Measurements from ENCODE around the gene B4GALNT3. TPM values are rescaled to one million over a fixed set of nuclear protein-coding genes. Genes with fewer than 3 reads are reported as not detected.
A peak's percentile ranks its signal among the peaks of the same experiment; 100 is the strongest.

Gene B4GALNT3
- total RNA-seq, 1 donor from 2014 or later = 8.2 TPM

DNA sequence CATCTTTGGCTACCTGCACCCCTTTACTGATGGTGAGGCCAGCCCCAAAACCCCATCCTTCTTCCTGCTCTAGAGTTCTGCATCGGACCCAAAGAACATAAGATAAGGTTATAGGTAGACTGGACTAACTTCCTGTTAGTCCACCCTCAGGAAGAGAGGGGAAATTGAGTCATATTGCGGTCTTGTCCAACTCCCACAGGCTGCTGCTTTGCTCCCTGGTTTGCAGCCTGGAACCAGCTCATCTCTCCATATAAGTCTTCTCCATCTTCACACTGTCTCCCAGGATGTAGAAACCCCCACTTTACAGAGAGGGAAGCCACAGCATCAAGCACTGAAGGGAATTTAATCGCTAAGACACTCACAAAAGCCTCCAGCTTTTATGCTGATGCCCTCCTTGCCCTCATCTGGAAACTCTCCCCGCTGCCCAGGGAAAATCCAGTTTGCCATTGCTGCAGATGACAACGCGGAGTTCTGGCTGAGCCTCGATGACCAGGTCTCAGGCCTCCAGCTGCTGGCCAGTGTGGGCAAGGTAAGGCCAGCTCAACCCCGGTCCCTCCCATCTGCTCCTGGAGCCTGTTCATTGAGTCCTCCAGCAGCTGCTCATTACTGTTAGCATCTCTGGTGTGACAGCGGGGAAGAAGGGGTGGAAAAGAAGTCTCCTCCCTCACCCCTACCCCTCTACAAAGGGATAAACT, 85.3 kb downstream of the B4GALNT3 start:
- H3K36me3 ChIP-seq (ENCODE audit: control insufficient read depth, insufficient read depth, low read length) = no peaks in the 10 kb centered on the region
- H3K4me3 ChIP-seq (ENCODE audit: low read depth, low read length) = no peak overlapping the region
- TF ChIP-seq, protein P1, sequence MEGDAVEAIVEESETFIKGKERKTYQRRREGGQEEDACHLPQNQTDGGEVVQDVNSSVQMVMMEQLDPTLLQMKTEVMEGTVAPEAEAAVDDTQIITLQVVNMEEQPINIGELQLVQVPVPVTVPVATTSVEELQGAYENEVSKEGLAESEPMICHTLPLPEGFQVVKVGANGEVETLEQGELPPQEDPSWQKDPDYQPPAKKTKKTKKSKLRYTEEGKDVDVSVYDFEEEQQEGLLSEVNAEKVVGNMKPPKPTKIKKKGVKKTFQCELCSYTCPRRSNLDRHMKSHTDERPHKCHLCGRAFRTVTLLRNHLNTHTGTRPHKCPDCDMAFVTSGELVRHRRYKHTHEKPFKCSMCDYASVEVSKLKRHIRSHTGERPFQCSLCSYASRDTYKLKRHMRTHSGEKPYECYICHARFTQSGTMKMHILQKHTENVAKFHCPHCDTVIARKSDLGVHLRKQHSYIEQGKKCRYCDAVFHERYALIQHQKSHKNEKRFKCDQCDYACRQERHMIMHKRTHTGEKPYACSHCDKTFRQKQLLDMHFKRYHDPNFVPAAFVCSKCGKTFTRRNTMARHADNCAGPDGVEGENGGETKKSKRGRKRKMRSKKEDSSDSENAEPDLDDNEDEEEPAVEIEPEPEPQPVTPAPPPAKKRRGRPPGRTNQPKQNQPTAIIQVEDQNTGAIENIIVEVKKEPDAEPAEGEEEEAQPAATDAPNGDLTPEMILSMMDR (IDR thresholded peaks at IDR 0.05; ENCODE audit: insufficient read depth, low read length, severe bottlenecking) = no peak
- FAIRE-seq (no peak), DNase-seq (ENCODE audit: low read depth) (no peak)
- peaks cover 5% of the 10 kb centered on the region for H3K27me3 ChIP-seq (ENCODE audit: control insufficient read depth, insufficient read depth, low read length)

DNA sequence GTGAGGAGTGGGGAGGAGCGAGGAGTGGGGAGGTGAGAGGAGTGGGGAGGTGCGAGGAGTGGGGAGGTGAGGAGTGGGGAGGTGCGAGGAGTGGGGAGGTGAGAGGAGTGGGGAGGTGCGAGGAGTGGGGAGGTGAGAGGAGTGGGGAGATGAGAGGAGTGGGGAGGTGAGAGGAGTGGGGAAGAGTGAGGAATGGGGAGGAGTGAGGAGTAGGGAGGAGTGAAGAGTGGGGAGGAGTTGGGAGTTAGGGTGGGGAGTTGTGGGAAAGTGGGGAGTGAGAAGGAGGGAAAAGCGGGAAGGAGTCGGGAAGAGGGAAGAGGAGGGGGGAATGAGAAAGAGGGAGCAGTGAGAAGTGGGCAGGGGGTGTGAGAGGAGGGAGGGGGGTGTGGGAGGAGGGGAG, 86.1 kb downstream of the B4GALNT3 start:
- H3K4me3 ChIP-seq (ENCODE audit: low read depth, low read length) = no peak overlapping the region
- TF ChIP-seq, protein P1 (IDR thresholded peaks at IDR 0.05; ENCODE audit: insufficient read depth, low read length, severe bottlenecking) = no peak
- no peak for DNase-seq (ENCODE audit: low read depth)
- H3K36me3 ChIP-seq (ENCODE audit: control insufficient read depth, insufficient read depth, low read length) = no peaks in the 10 kb centered on the region
- FAIRE-seq = no peak
- H3K27me3 ChIP-seq (ENCODE audit: control insufficient read depth, insufficient read depth, low read length) = peaks cover 5% of the 10 kb centered on the region

DNA sequence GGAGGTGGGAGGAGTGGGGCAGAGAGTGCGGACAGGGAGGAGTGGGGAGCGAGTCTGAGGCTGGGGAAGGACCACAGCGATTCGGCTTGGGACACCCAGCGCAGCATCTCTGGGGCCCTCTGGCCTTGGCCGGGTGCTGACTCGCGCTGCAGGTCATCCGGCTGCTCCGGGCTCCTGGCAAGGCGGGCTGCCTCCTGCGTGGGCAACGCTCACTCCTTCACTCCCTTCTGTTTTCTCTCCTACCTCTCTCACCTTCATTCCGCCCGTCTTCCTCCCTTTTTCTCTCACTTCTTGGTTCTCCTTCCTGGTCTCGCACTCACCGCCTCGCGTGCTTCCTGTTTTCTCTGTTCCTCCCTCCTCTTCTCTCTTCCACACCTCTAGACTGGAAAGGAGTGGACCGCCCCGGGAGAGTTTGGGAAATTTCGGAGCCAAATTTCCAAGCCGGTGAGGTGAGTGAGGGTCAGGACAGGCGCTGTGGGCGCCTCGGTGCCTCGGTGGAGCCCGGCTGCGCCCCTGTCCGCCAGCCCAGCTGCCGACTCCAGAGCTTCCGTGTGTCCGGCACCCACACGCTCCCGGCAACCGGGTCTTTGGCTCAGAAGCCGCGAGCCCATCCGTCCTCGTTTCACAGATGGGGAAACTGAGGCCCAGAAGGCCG, 86.7 kb downstream of the B4GALNT3 start:
- DNase-seq (ENCODE audit: low read depth) (no peak), FAIRE-seq (no peak)
- Histone ChIP-seq H3K36me3 (ENCODE audit: control insufficient read depth, insufficient read depth, low read length) (no peaks in the 10 kb centered on the region), H3K4me3 (ENCODE audit: low read depth, low read length) (no peak overlapping the region), H3K27me3 (ENCODE audit: control insufficient read depth, insufficient read depth, low read length) (peaks cover 5% of the 10 kb centered on the region)
- TF ChIP-seq, protein P1 (IDR thresholded peaks at IDR 0.05; ENCODE audit: insufficient read depth, low read length, severe bottlenecking) = no peak

DNA sequence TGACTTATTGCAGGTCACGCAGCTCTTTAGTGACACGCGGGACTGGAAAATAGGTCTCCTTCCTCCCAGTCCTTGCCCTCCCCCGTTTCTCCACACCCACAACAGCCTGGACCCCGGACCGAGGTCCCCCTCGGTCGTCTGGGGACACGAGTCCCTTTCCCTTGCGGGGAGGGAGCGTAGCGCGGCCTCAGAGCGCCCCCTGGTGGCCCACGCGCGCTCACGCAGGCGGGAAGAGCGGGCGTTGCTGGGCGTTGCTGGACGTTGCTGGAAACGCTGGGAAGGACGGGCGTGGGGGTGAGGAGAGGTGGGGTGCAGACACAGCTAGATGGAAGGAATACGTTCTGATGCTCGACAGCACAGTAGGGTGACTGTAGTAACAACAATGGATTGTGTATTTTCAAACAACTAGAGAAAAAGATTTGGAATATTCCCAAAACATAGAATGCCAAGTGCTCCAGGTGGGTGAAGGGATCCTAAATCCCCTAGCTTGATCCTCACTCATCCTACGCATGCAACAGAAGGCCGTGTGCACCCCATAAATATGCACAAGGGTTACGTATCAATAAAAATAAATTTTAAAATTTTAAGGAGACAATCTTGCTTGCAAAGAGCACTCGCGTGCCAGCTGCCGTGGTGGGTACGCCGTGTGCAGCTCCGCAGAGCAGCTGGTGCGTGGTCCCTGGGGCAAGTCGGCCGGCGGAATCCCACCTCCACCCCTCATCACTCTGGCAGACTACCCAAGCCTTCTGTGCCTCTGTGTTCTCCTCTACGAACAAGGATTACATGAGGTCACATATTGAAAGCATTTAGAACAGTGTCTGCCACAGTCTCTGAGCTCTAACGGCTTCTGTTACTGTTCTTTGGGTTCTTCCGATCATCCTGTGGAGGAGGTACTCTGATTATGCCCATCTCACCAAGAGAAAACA, 87.4 kb downstream of the B4GALNT3 start:
- FAIRE-seq = no peak

DNA sequence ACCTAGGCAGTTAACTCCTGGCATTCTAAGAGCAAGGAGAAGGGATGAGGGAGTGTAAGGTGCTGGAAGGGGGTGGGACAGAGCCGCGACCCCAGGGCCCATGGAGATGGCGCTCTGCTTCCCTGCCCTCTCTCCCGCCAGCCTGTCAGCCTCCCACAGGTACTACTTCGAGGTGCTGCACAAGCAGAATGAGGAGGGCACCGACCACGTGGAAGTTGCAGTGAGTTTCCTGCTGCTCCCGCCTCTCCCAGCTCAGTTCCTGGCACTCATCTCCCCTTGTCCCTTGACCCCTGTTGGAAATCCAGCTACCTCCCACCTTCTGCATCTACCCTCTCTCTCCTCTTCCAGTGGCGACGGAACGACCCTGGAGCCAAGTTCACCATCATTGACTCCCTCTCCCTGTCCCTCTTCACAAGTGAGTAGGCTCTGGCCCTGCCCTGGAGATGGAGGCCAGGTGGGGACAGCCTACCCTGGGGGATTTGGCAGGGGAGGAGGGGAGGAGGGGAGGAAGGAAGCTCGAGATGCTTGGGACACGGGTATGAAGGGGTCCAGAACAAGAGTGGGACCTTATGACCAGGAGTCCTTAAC, 88.2 kb downstream of the B4GALNT3 start:
- TF ChIP-seq, protein P1 (IDR thresholded peaks at IDR 0.05; ENCODE audit: insufficient read depth, low read length, severe bottlenecking) = no peak
- FAIRE-seq (no peak), DNase-seq (ENCODE audit: low read depth) (no peak)
- Histone ChIP-seq H3K4me3 (ENCODE audit: low read depth, low read length) (no peak overlapping the region), H3K36me3 (ENCODE audit: control insufficient read depth, insufficient read depth, low read length) (no peaks in the 10 kb centered on the region), H3K27me3 (ENCODE audit: control insufficient read depth, insufficient read depth, low read length) (no peaks in the 10 kb centered on the region)

More for the DNA sequence above, 87.4 kb downstream of the B4GALNT3 start:
- no peak overlapping the region for H3K4me3 ChIP-seq (ENCODE audit: low read depth, low read length)
- peaks cover 5% of the 10 kb centered on the region for H3K27me3 ChIP-seq (ENCODE audit: control insufficient read depth, insufficient read depth, low read length)
- TF ChIP-seq, protein P1 (IDR thresholded peaks at IDR 0.05; ENCODE audit: insufficient read depth, low read length, severe bottlenecking) = peak; percentile 98
- peak; percentile 10 for DNase-seq (ENCODE audit: low read depth)
- no peaks in the 10 kb centered on the region for H3K36me3 ChIP-seq (ENCODE audit: control insufficient read depth, insufficient read depth, low read length)
